Smooth muscle cell (in vitro differentiated cells): ENCODE measurements around the gene DYSF. TPM values are rescaled to one million over a fixed set of nuclear protein-coding genes. Genes with fewer than 3 reads are reported as not detected.

Experiments
- DNase-seq: peaks from one replicate; lab custom pipeline; 2025; ENCODE audit not compliant: unreplicated experiment; lab: John Stamatoyannopoulos, UW
- H2AFZ ChIP-seq: fragments of 200-600 bp; sonication (generic); 2 replicates; pipeline ENCODE4 v1.6.0; 2016; ENCODE audit warnings: antibody characterized with exemption, low read depth, mild to moderate bottlenecking
- H3F3A ChIP-seq: fragments of 200-600 bp; sonication (generic); 2 replicates; pipeline ENCODE4 v1.6.0; 2017; ENCODE audit warnings: antibody characterized with exemption, low read depth
- H3K27ac ChIP-seq: fragments of 200-600 bp; sonication (generic); 2 replicates; pipeline ENCODE4 v1.5.1; 2016; ENCODE audit warnings: low read depth, mild to moderate bottlenecking
- H3K27me3 ChIP-seq: fragments of 200-600 bp; sonication (generic); 2 replicates; pipeline ENCODE4 v1.6.1; 2016; ENCODE audit warnings: low read depth, mild to moderate bottlenecking
- H3K36me3 ChIP-seq: fragments of 200-600 bp; sonication (generic); 2 replicates; pipeline ENCODE4 v1.5.1; 2016; ENCODE audit warnings: low read depth
- H3K4me1 ChIP-seq: fragments of 200-600 bp; sonication (generic); 2 replicates; pipeline ENCODE4 v1.5.1; 2016; ENCODE audit warnings: low read depth
- H3K4me2 ChIP-seq: fragments of 200-600 bp; sonication (generic); 2 replicates; pipeline ENCODE4 v1.6.0; 2016; ENCODE audit warnings: mild to moderate bottlenecking
- H3K4me3 ChIP-seq: fragments of 200-600 bp; sonication (generic); 2 replicates; pipeline ENCODE4 v1.5.1; 2016; ENCODE audit warnings: mild to moderate bottlenecking
- H3K79me2 ChIP-seq: fragments of 200-600 bp; sonication (generic); 2 replicates; pipeline ENCODE4 v1.6.0; 2016; ENCODE audit warnings: low read depth, mild to moderate bottlenecking
- H3K9ac ChIP-seq: fragments of 200-600 bp; sonication (generic); 2 replicates; pipeline ENCODE4 v1.6.0; 2016; ENCODE audit warnings: low read depth
- H3K9me3 ChIP-seq: fragments of 200-600 bp; sonication (generic); replicated peaks from 2 replicates; pipeline ENCODE4 v1.5.1; 2016; ENCODE audit warnings: low read depth
- H4K20me1 ChIP-seq: fragments of 200-600 bp; sonication (generic); 2 replicates; pipeline ENCODE4 v1.6.0; 2016; ENCODE audit warnings: low read depth
- WGBS: methylation state at CpG from one replicate; pipeline ENCODE4 v1.1.7; 2016; ENCODE audit warnings: low lambda C conversion rate; 5-methylcytosine and 5-hydroxymethylcytosine counted together
- polyA plus RNA-seq: library from polyadenylated mRNA; unstranded; fragments of >200 nt; fragmentation: Nextera tagmentation; extraction: Ambion mirVana; gene quantifications from 2 replicates; pipeline ENCODE4 v1.2.1, GENCODE V29; 2016
- total RNA-seq: library from RNA; depleted of rRNA; stranded (reverse); fragments of >200 nt; gene quantifications from 2 replicates; pipeline ENCODE4 v1.2.3, GENCODE V29; 2014
- TF ChIP-seq, protein P1 (sequence below): fragments of 200-600 bp; sonication (generic); IDR thresholded peaks from 2 replicates; pipeline ENCODE4 v1.5.1; 2017; ENCODE audit warnings: borderline replicate concordance, mild to moderate bottlenecking, antibody characterized with exemption; ENCODE audit not compliant: insufficient read depth, poor library complexity, severe bottlenecking

The DYSF gene
- total and polyA plus RNA-seq, 2 experiments from 2014 or later = 0.64 to 1.6 TPM

DNA sequence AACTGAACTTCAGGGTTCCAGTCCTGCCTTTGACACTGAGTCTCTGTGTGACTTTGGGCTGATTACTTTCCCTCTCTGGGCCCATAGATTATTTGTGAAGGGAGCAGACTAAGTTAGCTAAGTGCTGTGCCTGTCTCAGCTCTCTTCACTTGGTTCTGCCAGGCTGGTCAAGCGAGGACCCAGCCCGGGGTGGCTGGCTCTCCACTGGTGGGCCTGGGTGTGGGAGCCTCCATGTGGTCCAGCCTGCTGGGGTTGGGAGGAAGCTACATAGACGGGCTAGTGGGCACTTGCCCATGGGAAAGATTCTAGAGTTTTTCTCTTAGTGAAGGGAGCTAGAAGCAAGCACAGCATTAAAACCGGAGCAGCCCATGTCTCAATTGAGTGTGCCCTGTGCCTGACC, 59.0 kb downstream of the DYSF start:
- Histone ChIP-seq H3K9ac (no peak overlapping the region), H3F3A (no peaks in the 10 kb centered on the region), H3K27me3 (no peaks in the 10 kb centered on the region), H3K27ac (no peak overlapping the region), H4K20me1 (no peaks in the 10 kb centered on the region), H3K9me3 (no peaks in the 10 kb centered on the region), H3K4me3 (no peak overlapping the region), H3K4me2 (no peak overlapping the region), H3K36me3 (no peaks in the 10 kb centered on the region), H2AFZ (no peak overlapping the region), H3K4me1 (no peaks in the 10 kb centered on the region), H3K79me2 (no peaks in the 10 kb centered on the region)
- 90% methylated on average over 4 of the region's 4 CpGs for WGBS
- DNase-seq = no peak
- TF ChIP-seq, protein P1, sequence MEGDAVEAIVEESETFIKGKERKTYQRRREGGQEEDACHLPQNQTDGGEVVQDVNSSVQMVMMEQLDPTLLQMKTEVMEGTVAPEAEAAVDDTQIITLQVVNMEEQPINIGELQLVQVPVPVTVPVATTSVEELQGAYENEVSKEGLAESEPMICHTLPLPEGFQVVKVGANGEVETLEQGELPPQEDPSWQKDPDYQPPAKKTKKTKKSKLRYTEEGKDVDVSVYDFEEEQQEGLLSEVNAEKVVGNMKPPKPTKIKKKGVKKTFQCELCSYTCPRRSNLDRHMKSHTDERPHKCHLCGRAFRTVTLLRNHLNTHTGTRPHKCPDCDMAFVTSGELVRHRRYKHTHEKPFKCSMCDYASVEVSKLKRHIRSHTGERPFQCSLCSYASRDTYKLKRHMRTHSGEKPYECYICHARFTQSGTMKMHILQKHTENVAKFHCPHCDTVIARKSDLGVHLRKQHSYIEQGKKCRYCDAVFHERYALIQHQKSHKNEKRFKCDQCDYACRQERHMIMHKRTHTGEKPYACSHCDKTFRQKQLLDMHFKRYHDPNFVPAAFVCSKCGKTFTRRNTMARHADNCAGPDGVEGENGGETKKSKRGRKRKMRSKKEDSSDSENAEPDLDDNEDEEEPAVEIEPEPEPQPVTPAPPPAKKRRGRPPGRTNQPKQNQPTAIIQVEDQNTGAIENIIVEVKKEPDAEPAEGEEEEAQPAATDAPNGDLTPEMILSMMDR = no peak

DNA sequence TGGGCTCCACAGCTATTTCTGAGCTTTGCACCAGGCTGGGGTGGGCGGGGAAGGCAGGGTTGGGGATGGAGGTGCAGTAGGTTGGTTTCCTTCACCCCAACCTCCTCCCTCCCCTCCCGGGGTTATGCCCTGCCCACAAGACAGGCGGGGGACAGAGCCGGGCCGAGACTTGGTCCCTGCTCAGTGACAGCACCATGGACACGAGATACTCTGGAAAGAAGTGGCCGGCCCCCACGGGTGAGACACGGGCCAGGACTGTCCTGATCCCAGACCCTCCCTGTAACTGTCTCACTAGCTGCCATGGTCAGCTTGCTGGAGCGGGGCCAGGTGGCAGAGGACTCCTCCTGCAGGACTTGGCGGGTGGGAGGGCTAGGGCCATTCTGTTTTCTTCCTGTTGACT, 59.7 kb downstream of the DYSF start:
- TF ChIP-seq, protein P1 = no peak
- no peak overlapping the region for H3K9ac ChIP-seq
- 93% methylated on average over 11 of the region's 11 CpGs for WGBS
- H3K4me1 ChIP-seq = no peaks in the 10 kb centered on the region
- no peak overlapping the region for H3K4me3 ChIP-seq
- H3K36me3 ChIP-seq = no peaks in the 10 kb centered on the region
- no peaks in the 10 kb centered on the region for H4K20me1 ChIP-seq
- H3K27me3 ChIP-seq = no peaks in the 10 kb centered on the region
- DNase-seq = no peak
- no peaks in the 10 kb centered on the region for H3F3A ChIP-seq
- H3K27ac ChIP-seq = no peak overlapping the region
- H3K79me2 ChIP-seq = no peaks in the 10 kb centered on the region
- no peaks in the 10 kb centered on the region for H3K9me3 ChIP-seq
- no peak overlapping the region for H2AFZ ChIP-seq
- no peak overlapping the region for H3K4me2 ChIP-seq

DNA sequence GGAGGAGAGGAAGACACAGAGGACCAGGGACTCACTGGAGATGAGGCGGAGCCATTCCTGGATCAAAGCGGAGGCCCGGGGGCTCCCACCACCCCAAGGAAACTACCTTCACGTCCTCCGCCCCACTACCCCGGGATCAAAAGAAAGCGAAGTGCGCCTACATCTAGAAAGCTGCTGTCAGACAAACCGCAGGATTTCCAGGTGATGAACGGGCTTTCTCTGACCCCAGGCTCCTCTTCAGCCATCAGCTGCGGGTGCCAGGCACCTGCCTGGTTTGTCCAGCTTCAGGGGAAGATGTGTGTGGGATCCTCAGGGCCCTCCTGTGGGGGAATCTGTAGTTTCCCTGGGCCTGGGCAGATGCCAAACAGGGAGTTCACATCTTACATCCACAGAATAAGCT, 60.4 kb downstream of the DYSF start:
- H3K9me3 ChIP-seq = no peaks in the 10 kb centered on the region
- no peak overlapping the region for H3K4me2 ChIP-seq
- no peak overlapping the region for H3K27ac ChIP-seq
- no peak overlapping the region for H2AFZ ChIP-seq
- H3F3A ChIP-seq = no peaks in the 10 kb centered on the region
- no peak for DNase-seq
- TF ChIP-seq, protein P1 = no peak
- H3K79me2 ChIP-seq = no peaks in the 10 kb centered on the region
- WGBS = 93% methylated on average over 11 of the region's 11 CpGs
- H3K4me1 ChIP-seq = no peaks in the 10 kb centered on the region
- no peak overlapping the region for H3K4me3 ChIP-seq
- H4K20me1 ChIP-seq = no peaks in the 10 kb centered on the region
- H3K27me3 ChIP-seq = no peaks in the 10 kb centered on the region
- H3K9ac ChIP-seq = no peak overlapping the region
- no peaks in the 10 kb centered on the region for H3K36me3 ChIP-seq

DNA sequence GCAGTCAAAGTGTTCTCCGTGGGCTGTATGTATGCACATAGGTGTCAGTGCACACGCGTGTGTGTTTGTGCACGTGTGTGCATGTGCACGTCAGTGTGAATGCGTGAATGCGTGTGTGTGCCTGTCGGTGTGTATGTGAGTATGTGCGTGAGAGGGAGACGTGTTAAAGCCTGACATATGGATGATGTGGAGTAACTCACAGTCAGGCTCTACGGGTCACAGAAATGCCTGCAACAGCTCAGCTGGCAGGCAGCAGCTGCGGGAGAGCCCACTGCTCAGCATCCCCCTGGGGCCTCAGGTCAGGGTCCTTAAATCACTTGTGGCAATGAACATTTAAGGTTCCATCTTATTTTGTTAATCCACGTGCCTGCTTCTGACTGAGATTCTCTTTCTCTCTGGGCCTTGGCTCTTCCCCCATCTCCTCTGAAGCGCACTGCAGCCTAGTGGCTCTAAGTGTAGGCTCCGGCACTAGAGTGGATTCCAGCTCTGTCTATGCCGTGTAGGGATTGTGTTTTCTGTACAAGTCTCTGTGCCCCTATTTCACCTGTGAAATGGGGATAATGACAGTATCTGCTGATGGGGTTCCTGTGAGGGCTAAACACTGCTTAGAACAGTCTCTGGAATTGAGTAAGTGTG, 63.0 kb downstream of the DYSF start:
- DNase-seq = no peak
- Histone ChIP-seq H3K27ac (no peak overlapping the region), H3K9ac (no peak overlapping the region), H3F3A (no peaks in the 10 kb centered on the region), H3K9me3 (no peaks in the 10 kb centered on the region), H3K4me2 (no peak overlapping the region), H4K20me1 (no peaks in the 10 kb centered on the region), H3K4me1 (no peaks in the 10 kb centered on the region), H3K79me2 (no peaks in the 10 kb centered on the region), H3K36me3 (no peaks in the 10 kb centered on the region), H2AFZ (no peak overlapping the region), H3K4me3 (no peak overlapping the region), H3K27me3 (no peaks in the 10 kb centered on the region)
- WGBS = 92% methylated on average over 16 of the region's 16 CpGs
- TF ChIP-seq, protein P1 = no peak
